ENCODE results near the gene TSPYL4. TPM values are rescaled to one million over a fixed set of nuclear protein-coding genes. Genes with fewer than 3 reads are reported as not detected.

Gene TSPYL4
- total RNA-seq, 1 experiment from 2014 or later, result 5.4 TPM

- intact Hi-C loops (cut with micrococcal nuclease), result loop anchor here (5.0 kb wide), 3 partner anchors 432 to 752 kb away; no protein-coding TSS in a partner anchor
- no peak overlapping the region for H3K9ac ChIP-seq (ENCODE audit: low read length)
- ATAC-seq (no peak), DNase-seq (ENCODE audit: low read depth, low spot score) (no peak)
- no peak overlapping the region for H3K4me3 ChIP-seq (replicated peaks in 1 of 2; ENCODE audit: low read depth in 1 of 2, low read length in 2 of 2)
- ChIA-PET POLR2A (no interaction called here), CTCF (no interaction called here), RAD21 (ENCODE audit: low non-redundant PET in 1 of 2, low total read pairs in 2 of 2, uncharacterized antibody in 2 of 2, unreplicated experiment in 2 of 2) (no interaction called here)
- no peak overlapping the region for H3K4me2 ChIP-seq (ENCODE audit: low read length)
- peaks cover 7 to 9% of the 10 kb centered on the region in 2 experiments; a peak in 3 of 4 replicates for H3K4me1 ChIP-seq (ENCODE audit: control insufficient read depth in 1 of 2, insufficient read depth in 2 of 2, low read length in 2 of 2)
- no peaks in the 10 kb centered on the region for H3K9me2 ChIP-seq (ENCODE audit: insufficient read depth)
- H3K9me3 ChIP-seq (ENCODE audit: control insufficient read depth in 1 of 2, insufficient read depth in 1 of 2, low read depth in 1 of 2, low read length in 2 of 2), result no peaks in the 10 kb centered on the region
- H3K27ac ChIP-seq (ENCODE audit: low read depth, low read length), result no peak overlapping the region
- no peaks in the 10 kb centered on the region for H3K79me2 ChIP-seq (ENCODE audit: insufficient read depth, low read length)
- no peaks in the 10 kb centered on the region for H3K36me3 ChIP-seq (ENCODE audit: control insufficient read depth in 1 of 2, insufficient read depth in 2 of 2, low read length in 2 of 2)
- H4K20me1 ChIP-seq (ENCODE audit: insufficient read depth), result no peaks in the 10 kb centered on the region; the same call in 1 of the 2 replicates
- no peaks in the 10 kb centered on the region for H3K27me3 ChIP-seq (ENCODE audit: insufficient read depth, low read length)
- no TSS peak for BruUV-seq (replicated peaks)
- 0 out of 2 replicates have a peak, but pooled peaks have one; percentile 11 for TF ChIP-seq JUND (IDR thresholded peaks at IDR 0.05)
- TF ChIP-seq EGR1 (IDR thresholded peaks at IDR 0.05; ENCODE audit: low read depth), result no peak
- no peak overlapping the region for H2AFZ ChIP-seq (ENCODE audit: low read depth, low read length, poor library complexity, severe bottlenecking)
Measured at GRCh38 chr6:116215414-116215813, 38.5 kb downstream of the TSPYL4 start.

DNA sequence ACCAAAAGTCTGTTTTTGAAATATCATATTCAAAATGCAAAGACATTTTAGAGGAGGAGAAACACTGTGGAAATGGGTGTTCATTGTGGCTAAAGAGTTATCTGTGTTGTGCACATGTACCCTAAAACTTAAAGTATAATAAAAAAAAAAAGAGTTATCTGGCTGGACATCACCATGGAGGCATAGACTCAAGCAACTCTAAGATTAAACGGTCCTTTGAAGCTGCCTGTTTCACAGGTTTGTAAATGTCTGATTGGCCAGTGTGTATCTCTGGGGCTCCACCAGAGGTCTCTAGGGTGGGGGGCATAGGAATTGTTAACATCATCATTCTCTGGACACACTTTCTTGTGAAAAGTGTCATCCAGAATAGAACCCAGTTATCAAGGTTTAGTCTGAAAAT, 39.2 kb downstream of the TSPYL4 start:
- Histone ChIP-seq H3K4me3 (replicated peaks in 1 of 2; ENCODE audit: low read depth in 1 of 2, low read length in 2 of 2) (no peak overlapping the region), H4K20me1 (ENCODE audit: insufficient read depth) (no peaks in the 10 kb centered on the region; the same call in 1 of the 2 replicates), H2AFZ (ENCODE audit: low read depth, low read length, poor library complexity, severe bottlenecking) (no peak overlapping the region), H3K4me2 (ENCODE audit: low read length) (no peak overlapping the region), H3K79me2 (ENCODE audit: insufficient read depth, low read length) (no peaks in the 10 kb centered on the region), H3K27me3 (ENCODE audit: insufficient read depth, low read length) (no peaks in the 10 kb centered on the region), H3K4me1 (ENCODE audit: control insufficient read depth in 1 of 2, insufficient read depth in 2 of 2, low read length in 2 of 2) (peaks cover 9 to 13% of the 10 kb centered on the region in 2 experiments; a peak in 3 of 4 replicates), H3K9ac (ENCODE audit: low read length) (no peak overlapping the region), H3K27ac (ENCODE audit: low read depth, low read length) (no peak overlapping the region), H3K36me3 (ENCODE audit: control insufficient read depth in 1 of 2, insufficient read depth in 2 of 2, low read length in 2 of 2) (no peaks in the 10 kb centered on the region), H3K9me2 (ENCODE audit: insufficient read depth) (no peaks in the 10 kb centered on the region), H3K9me3 (ENCODE audit: control insufficient read depth in 1 of 2, insufficient read depth in 1 of 2, low read depth in 1 of 2, low read length in 2 of 2) (no peaks in the 10 kb centered on the region)
- ChIA-PET CTCF (no interaction called here), POLR2A (no interaction called here), RAD21 (ENCODE audit: low non-redundant PET in 1 of 2, low total read pairs in 2 of 2, uncharacterized antibody in 2 of 2, unreplicated experiment in 2 of 2) (no interaction called here)
- ATAC-seq, result no peak
- intact Hi-C loops (cut with micrococcal nuclease), result loop anchor here (5.0 kb wide), 3 partner anchors 433 to 753 kb away; no protein-coding TSS in a partner anchor
- BruUV-seq (replicated peaks), result no TSS peak
- no peak for DNase-seq (ENCODE audit: low read depth, low spot score)
- no peak for TF ChIP-seq FOSL1 (IDR thresholded peaks at IDR 0.05; ENCODE audit: low read depth)
- TF ChIP-seq, protein P1, sequence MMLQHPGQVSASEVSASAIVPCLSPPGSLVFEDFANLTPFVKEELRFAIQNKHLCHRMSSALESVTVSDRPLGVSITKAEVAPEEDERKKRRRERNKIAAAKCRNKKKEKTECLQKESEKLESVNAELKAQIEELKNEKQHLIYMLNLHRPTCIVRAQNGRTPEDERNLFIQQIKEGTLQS (IDR thresholded peaks at IDR 0.05), result no peak
- no peak for TF ChIP-seq EGR1 (IDR thresholded peaks at IDR 0.05; ENCODE audit: low read depth)
- TF ChIP-seq CEBPB (IDR thresholded peaks at IDR 0.05; ENCODE audit: low read depth), result no peak
- TF ChIP-seq ELF1 (IDR thresholded peaks at IDR 0.05; ENCODE audit: borderline replicate concordance, low read depth), result no peak
- no peak for TF ChIP-seq SP1 (IDR thresholded peaks at IDR 0.05; ENCODE audit: low read depth)
- no peak for TF ChIP-seq REST (IDR thresholded peaks at IDR 0.05; ENCODE audit: low read depth)
- no peak for TF ChIP-seq POLR2AphosphoS5 (IDR thresholded peaks at IDR 0.05; ENCODE audit: low read depth, low read length)
- no peak for TF ChIP-seq CTCF (IDR thresholded peaks at IDR 0.05 in 2 of 3, conservative IDR thresholded peaks at IDR 0.05 in 1 of 3; ENCODE audit: borderline replicate concordance in 1 of 3, insufficient read depth in 1 of 3, low read depth in 2 of 3, low read length in 2 of 3)
- no peak for TF ChIP-seq SIN3A (IDR thresholded peaks at IDR 0.05; ENCODE audit: low read depth)
- TF ChIP-seq YY1 (IDR thresholded peaks at IDR 0.05; ENCODE audit: extremely low read depth, insufficient replicate concordance, low read depth, low read length), result no peak
- no peak for TF ChIP-seq ZFX (IDR thresholded peaks at IDR 0.05)
- no peak for TF ChIP-seq CBX3 (IDR thresholded peaks at IDR 0.05; ENCODE audit: low read depth)
- no peak for TF ChIP-seq RAD21 (IDR thresholded peaks at IDR 0.05; ENCODE audit: low read depth)

Data from HCT116 (cell line).